ENCODE results near the gene MND1.

MND1 gene

DNA sequence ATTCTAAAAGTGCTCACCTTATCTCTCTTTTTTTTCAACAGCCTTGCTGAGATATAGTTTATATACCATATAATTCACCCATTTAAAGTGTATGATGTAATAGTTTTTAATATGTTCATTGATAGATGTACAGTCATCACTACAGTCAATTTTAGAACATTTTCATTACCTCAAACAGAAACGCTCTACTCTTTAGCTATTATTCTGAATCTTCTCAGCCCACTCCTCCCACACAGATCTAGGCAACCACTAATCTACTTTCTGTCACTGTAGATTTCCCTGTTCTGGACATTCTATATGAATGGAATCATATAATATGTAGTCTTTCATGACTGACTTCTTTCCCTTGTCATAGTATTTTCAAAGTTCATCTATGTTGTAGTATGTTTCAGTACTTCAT lies 22.6 kb downstream of the MND1 start:
- no peaks in the 10 kb centered on the region for H3K27me3 ChIP-seq (ENCODE audit: control insufficient read depth in 5 of 5, insufficient read depth in 4 of 5, low read length in 5 of 5)
- no peaks in the 10 kb centered on the region for H3K36me3 ChIP-seq (ENCODE audit: control insufficient read depth in 5 of 5, insufficient read depth in 5 of 5, low read length in 5 of 5)
- no peak overlapping the region for H3K4me3 ChIP-seq (ENCODE audit: low read depth in 1 of 5, low read length in 5 of 5)
- H3K9ac ChIP-seq (ENCODE audit: low read length in 5 of 5) = no peak overlapping the region
- H3K27ac ChIP-seq (ENCODE audit: low read depth, low read length) = no peak overlapping the region
- H3K9me3 ChIP-seq (ENCODE audit: control insufficient read depth in 5 of 5, low read length in 5 of 5) = peaks cover 0 to 8% (median 2%) of the 10 kb centered on the region in 5 donors
- no peaks in the 10 kb centered on the region for H3K4me1 ChIP-seq (ENCODE audit: control insufficient read depth in 5 of 5, insufficient read depth in 5 of 5, low read length in 5 of 5)

DNA sequence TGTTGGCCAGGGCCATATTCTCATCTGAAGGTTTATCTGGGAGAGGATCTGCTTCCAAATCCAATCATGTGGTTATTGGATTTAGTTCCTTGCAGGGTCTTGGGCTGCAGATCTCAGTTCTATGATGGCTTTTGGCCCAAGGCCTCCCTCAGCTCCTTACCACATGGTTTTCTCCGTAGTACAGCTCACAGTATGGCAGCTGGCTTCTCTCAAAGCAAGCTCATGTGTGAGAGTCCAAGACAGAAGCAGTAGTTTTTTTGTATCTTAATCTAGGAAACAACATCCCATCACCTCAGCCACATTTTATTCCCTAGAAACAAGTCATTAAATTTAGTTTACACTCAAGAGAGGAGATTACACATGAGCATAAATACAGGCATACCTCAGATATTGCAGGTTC lies 24.5 kb downstream of the MND1 start:
- Histone ChIP-seq H3K27me3 (ENCODE audit: control insufficient read depth in 5 of 5, insufficient read depth in 4 of 5, low read length in 5 of 5) (no peaks in the 10 kb centered on the region), H3K4me3 (ENCODE audit: low read depth in 1 of 5, low read length in 5 of 5) (no peak overlapping the region), H3K4me1 (ENCODE audit: control insufficient read depth in 5 of 5, insufficient read depth in 5 of 5, low read length in 5 of 5) (no peaks in the 10 kb centered on the region), H3K27ac (ENCODE audit: low read depth, low read length) (no peak overlapping the region), H3K9ac (ENCODE audit: low read length in 5 of 5) (no peak overlapping the region), H3K9me3 (ENCODE audit: control insufficient read depth in 5 of 5, low read length in 5 of 5) (peaks cover 0 to 13% (median 8%) of the 10 kb centered on the region in 5 donors), H3K36me3 (ENCODE audit: control insufficient read depth in 5 of 5, insufficient read depth in 5 of 5, low read length in 5 of 5) (no peaks in the 10 kb centered on the region)

DNA sequence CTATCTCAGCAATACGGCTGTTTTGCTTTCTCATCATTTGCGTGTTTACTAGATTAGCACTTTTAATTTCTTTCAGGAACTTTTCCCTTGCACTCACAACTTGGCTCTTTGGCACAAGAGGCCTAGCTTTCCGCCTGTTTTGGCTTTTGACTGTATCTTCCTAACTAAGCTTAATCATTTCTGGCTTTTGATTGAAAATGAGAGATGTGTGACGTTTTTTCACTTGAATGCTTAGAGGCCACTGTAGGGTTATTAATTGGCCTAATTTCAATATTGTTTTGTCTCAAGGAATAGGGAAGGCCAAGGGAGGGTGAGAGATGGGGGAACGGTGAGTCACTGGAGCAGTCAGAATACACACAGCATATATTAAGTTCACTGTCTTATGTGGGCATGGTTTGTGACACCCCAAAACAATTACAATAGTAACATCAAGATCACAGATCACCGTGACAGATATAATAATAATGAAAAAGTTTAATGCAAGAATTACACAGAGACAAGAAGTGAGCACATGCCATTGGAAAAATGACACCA lies 27.3 kb downstream of the MND1 start:
- no peaks in the 10 kb centered on the region for H3K4me1 ChIP-seq (ENCODE audit: control insufficient read depth in 5 of 5, insufficient read depth in 5 of 5, low read length in 5 of 5)
- H3K27ac ChIP-seq (ENCODE audit: low read depth, low read length) = no peak overlapping the region
- no peaks in the 10 kb centered on the region for H3K27me3 ChIP-seq (ENCODE audit: control insufficient read depth in 5 of 5, insufficient read depth in 4 of 5, low read length in 5 of 5)
- peaks cover 0 to 13% (median 2%) of the 10 kb centered on the region in 5 donors for H3K9me3 ChIP-seq (ENCODE audit: control insufficient read depth in 5 of 5, low read length in 5 of 5)
- no peak overlapping the region for H3K4me3 ChIP-seq (ENCODE audit: low read depth in 1 of 5, low read length in 5 of 5)
- no peak overlapping the region for H3K9ac ChIP-seq (ENCODE audit: low read length in 5 of 5)
- no peaks in the 10 kb centered on the region for H3K36me3 ChIP-seq (ENCODE audit: control insufficient read depth in 5 of 5, insufficient read depth in 5 of 5, low read length in 5 of 5)

DNA sequence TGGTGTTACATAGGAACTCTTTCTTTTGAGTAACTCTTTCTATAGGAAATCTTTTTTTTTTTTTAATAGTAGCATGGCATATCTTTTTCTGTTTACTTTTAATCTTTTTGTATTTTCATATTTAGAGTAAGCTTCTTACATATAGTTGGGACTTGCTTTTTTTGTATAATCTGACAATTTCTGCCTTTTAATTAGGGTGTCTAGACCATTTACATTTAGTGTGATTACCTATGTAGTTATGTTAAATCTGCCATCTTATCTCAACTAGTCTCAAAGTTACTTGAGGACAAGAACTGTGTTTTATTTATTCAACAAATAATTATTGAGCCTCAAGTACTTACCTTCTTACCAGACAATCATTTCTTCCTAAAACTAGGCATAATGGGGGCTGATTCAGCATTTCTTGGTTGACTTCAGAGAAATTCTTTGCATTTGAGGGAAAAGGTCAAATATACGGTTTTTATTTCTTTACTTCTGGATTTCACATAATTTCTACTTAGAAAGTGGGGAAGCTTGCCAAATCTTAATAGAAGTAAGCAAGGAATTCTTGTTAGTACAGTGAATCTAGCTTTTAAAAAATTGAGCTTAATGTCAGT lies 28.6 kb downstream of the MND1 start:
- Histone ChIP-seq H3K9ac (ENCODE audit: low read length in 5 of 5) (no peak overlapping the region), H3K27me3 (ENCODE audit: control insufficient read depth in 5 of 5, insufficient read depth in 4 of 5, low read length in 5 of 5) (no peaks in the 10 kb centered on the region), H3K9me3 (ENCODE audit: control insufficient read depth in 5 of 5, low read length in 5 of 5) (peaks cover 0 to 13% (median 2%) of the 10 kb centered on the region in 5 donors), H3K4me1 (ENCODE audit: control insufficient read depth in 5 of 5, insufficient read depth in 5 of 5, low read length in 5 of 5) (no peaks in the 10 kb centered on the region), H3K4me3 (ENCODE audit: low read depth in 1 of 5, low read length in 5 of 5) (no peak overlapping the region), H3K27ac (ENCODE audit: low read depth, low read length) (no peak overlapping the region), H3K36me3 (ENCODE audit: control insufficient read depth in 5 of 5, insufficient read depth in 5 of 5, low read length in 5 of 5) (no peaks in the 10 kb centered on the region)

DNA sequence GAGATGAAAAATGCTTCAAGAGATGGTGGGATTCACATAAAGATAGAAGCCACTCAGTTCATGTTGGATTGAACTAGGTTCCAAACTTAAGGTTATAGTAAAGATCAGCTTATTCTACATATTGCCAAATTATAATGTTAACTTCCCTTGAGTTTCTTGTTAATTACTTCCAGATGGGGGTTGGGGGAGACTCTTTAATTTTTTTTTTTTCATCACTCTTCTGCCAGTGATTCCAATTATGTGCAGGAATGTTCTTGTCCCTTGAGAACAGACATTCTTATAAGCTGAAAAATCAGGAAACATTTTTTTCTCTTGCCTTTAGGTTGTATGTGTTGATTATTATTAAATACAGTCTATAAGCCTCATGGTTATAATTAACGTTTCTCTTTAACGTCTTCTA lies 30.0 kb downstream of the MND1 start:
- H3K9ac ChIP-seq (ENCODE audit: low read length in 5 of 5) = no peak overlapping the region
- no peak overlapping the region for H3K4me3 ChIP-seq (ENCODE audit: low read depth in 1 of 5, low read length in 5 of 5)
- no peaks in the 10 kb centered on the region for H3K36me3 ChIP-seq (ENCODE audit: control insufficient read depth in 5 of 5, insufficient read depth in 5 of 5, low read length in 5 of 5)
- H3K27me3 ChIP-seq (ENCODE audit: control insufficient read depth in 5 of 5, insufficient read depth in 4 of 5, low read length in 5 of 5) = no peaks in the 10 kb centered on the region
- no peak overlapping the region for H3K27ac ChIP-seq (ENCODE audit: low read depth, low read length)
- H3K4me1 ChIP-seq (ENCODE audit: control insufficient read depth in 5 of 5, insufficient read depth in 5 of 5, low read length in 5 of 5) = no peaks in the 10 kb centered on the region
- peaks cover 0 to 13% (median 2%) of the 10 kb centered on the region in 5 donors for H3K9me3 ChIP-seq (ENCODE audit: control insufficient read depth in 5 of 5, low read length in 5 of 5)

DNA sequence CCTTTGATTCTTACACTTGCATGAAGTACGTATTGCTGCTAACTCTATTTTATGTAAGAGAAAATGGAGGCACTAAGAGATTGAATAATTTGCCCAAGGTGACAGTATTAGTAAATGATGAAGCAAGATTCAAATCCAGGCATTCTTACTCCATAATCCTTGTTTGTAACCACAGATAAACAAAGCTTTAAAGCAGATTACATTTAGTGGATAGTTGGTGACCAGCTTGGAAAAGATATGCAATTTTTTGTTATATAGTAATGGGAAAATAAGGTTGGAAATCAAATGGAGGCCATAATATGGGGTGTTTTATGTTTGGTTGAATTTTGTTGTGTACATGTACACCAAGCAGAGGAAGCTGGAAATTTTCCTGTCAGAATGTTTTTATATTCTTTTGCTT lies 30.8 kb downstream of the MND1 start:
- H3K9ac ChIP-seq (ENCODE audit: low read length in 5 of 5) = no peak overlapping the region
- no peaks in the 10 kb centered on the region for H3K4me1 ChIP-seq (ENCODE audit: control insufficient read depth in 5 of 5, insufficient read depth in 5 of 5, low read length in 5 of 5)
- H3K9me3 ChIP-seq (ENCODE audit: control insufficient read depth in 5 of 5, low read length in 5 of 5) = peaks cover 0 to 13% (median 2%) of the 10 kb centered on the region in 5 donors
- H3K36me3 ChIP-seq (ENCODE audit: control insufficient read depth in 5 of 5, insufficient read depth in 5 of 5, low read length in 5 of 5) = no peaks in the 10 kb centered on the region
- H3K4me3 ChIP-seq (ENCODE audit: low read depth in 1 of 5, low read length in 5 of 5) = no peak overlapping the region
- H3K27me3 ChIP-seq (ENCODE audit: control insufficient read depth in 5 of 5, insufficient read depth in 4 of 5, low read length in 5 of 5) = no peaks in the 10 kb centered on the region
- no peak overlapping the region for H3K27ac ChIP-seq (ENCODE audit: low read depth, low read length)

DNA sequence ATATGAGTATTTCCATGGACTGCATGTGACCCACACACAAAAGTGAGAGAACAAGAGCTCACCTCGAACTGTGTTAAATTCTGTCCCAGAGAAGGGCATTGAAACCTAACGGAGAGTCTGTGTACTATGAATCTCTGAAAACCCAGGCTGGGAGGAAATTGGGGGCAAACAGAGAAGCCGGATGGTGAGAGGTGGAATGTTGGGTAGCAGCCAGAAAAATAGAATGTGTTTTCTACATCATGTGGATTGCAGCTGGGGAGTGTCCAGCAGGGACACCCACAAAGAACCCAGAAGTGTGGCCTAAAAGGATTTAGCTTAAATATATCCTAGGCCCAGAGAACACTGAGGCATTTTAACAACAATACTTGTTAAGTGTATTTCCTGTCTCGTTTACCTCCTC lies 38.6 kb downstream of the MND1 start:
- no peak overlapping the region for H3K9ac ChIP-seq (ENCODE audit: low read length in 5 of 5)
- H3K4me3 ChIP-seq (ENCODE audit: low read depth in 1 of 5, low read length in 5 of 5) = no peak overlapping the region
- H3K27me3 ChIP-seq (ENCODE audit: control insufficient read depth in 5 of 5, insufficient read depth in 4 of 5, low read length in 5 of 5) = no peaks in the 10 kb centered on the region
- H3K4me1 ChIP-seq (ENCODE audit: control insufficient read depth in 5 of 5, insufficient read depth in 5 of 5, low read length in 5 of 5) = peaks cover 0 to 4% (median 0%) of the 10 kb centered on the region in 5 donors
- no peak overlapping the region for H3K27ac ChIP-seq (ENCODE audit: low read depth, low read length)
- no peaks in the 10 kb centered on the region for H3K36me3 ChIP-seq (ENCODE audit: control insufficient read depth in 5 of 5, insufficient read depth in 5 of 5, low read length in 5 of 5)
- no peaks in the 10 kb centered on the region for H3K9me3 ChIP-seq (ENCODE audit: control insufficient read depth in 5 of 5, low read length in 5 of 5)

DNA sequence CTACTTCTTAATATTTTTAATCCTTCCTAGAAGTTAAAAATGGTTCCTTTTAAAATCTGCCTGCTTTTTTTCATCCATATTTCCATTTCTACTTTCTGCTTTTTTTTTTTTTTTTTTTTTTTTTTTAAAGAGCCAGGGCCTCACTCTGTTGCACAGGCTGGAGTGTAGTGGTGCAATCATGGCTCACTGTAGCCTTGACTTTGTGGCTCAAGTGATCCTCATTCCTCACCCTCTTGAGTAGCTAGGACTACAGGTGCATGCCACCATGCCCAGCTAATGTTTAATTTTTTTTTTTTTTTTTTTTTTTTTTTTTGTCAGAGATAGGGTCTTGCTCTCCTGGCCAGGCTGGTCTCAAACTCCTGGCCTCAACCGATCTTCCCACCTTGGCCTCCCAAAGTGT lies 39.7 kb downstream of the MND1 start:
- Histone ChIP-seq H3K9me3 (ENCODE audit: control insufficient read depth in 5 of 5, low read length in 5 of 5) (no peaks in the 10 kb centered on the region), H3K9ac (ENCODE audit: low read length in 5 of 5) (no peak overlapping the region), H3K27ac (ENCODE audit: low read depth, low read length) (no peak overlapping the region), H3K36me3 (ENCODE audit: control insufficient read depth in 5 of 5, insufficient read depth in 5 of 5, low read length in 5 of 5) (no peaks in the 10 kb centered on the region), H3K27me3 (ENCODE audit: control insufficient read depth in 5 of 5, insufficient read depth in 4 of 5, low read length in 5 of 5) (no peaks in the 10 kb centered on the region), H3K4me1 (ENCODE audit: control insufficient read depth in 5 of 5, insufficient read depth in 5 of 5, low read length in 5 of 5) (peaks cover 0 to 4% (median 0%) of the 10 kb centered on the region in 5 donors), H3K4me3 (ENCODE audit: low read depth in 1 of 5, low read length in 5 of 5) (no peak overlapping the region)

DNA sequence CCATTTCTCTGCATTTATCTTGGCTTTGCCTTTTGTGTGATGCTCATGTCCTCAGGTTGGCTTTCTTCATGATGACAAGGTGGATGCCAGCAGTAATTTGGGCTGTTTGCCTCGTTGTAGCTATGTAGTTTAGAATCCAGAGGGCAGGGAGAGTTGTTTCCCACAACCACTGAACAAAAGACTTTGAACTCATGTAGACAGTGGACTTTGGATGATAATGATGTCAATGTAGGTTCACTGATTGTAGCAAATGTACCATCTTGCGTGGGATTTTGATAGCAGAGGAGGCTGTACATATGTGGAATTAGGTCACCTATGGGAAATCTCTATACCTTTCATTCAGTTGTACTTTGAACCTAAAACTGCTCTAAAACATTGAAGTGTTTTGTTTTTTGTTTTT lies 41.3 kb downstream of the MND1 start:
- Histone ChIP-seq H3K9me3 (ENCODE audit: control insufficient read depth in 5 of 5, low read length in 5 of 5) (no peaks in the 10 kb centered on the region), H3K27me3 (ENCODE audit: control insufficient read depth in 5 of 5, insufficient read depth in 4 of 5, low read length in 5 of 5) (no peaks in the 10 kb centered on the region), H3K36me3 (ENCODE audit: control insufficient read depth in 5 of 5, insufficient read depth in 5 of 5, low read length in 5 of 5) (no peaks in the 10 kb centered on the region), H3K27ac (ENCODE audit: low read depth, low read length) (no peak overlapping the region), H3K4me3 (ENCODE audit: low read depth in 1 of 5, low read length in 5 of 5) (no peak overlapping the region), H3K4me1 (ENCODE audit: control insufficient read depth in 5 of 5, insufficient read depth in 5 of 5, low read length in 5 of 5) (peaks cover 0 to 4% (median 0%) of the 10 kb centered on the region in 5 donors), H3K9ac (ENCODE audit: low read length in 5 of 5) (no peak overlapping the region)

DNA sequence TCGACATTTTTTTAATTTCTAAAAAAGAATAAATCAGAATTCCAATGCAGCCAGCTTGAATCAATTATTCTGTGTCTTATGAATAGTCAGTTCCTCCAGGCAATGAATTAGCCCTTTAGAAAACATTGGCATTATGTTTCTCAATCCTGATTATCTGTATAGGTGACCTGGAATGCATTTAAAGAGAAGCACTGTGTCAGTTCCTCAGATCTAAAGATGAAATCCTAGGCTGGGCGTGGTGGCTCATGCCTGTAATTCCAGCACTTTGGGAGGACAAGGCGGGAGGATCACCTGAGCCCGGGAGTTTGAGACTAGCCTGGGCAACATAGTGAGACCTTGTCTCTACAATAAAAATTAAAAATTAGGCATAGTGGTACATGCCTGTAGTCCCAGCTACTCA lies 43.5 kb downstream of the MND1 start:
- H3K9ac ChIP-seq (ENCODE audit: low read length in 5 of 5) = no peak overlapping the region
- H3K27ac ChIP-seq (ENCODE audit: low read depth, low read length) = no peak overlapping the region
- H3K4me1 ChIP-seq (ENCODE audit: control insufficient read depth in 5 of 5, insufficient read depth in 5 of 5, low read length in 5 of 5) = peaks cover 0 to 4% (median 0%) of the 10 kb centered on the region in 5 donors
- no peaks in the 10 kb centered on the region for H3K27me3 ChIP-seq (ENCODE audit: control insufficient read depth in 5 of 5, insufficient read depth in 4 of 5, low read length in 5 of 5)
- H3K4me3 ChIP-seq (ENCODE audit: low read depth in 1 of 5, low read length in 5 of 5) = no peak overlapping the region
- no peaks in the 10 kb centered on the region for H3K36me3 ChIP-seq (ENCODE audit: control insufficient read depth in 5 of 5, insufficient read depth in 5 of 5, low read length in 5 of 5)
- H3K9me3 ChIP-seq (ENCODE audit: control insufficient read depth in 5 of 5, low read length in 5 of 5) = no peaks in the 10 kb centered on the region
